Right lobe of liver (tissue), 4 donors: Measurements from ENCODE around the gene AK9.

ENCODE experiments used
- POLR2A ChIP-seq: fragments of 450-650 bp; IDR thresholded peaks from one replicate; pipeline ENCODE4 v1.6.1; 2017; ENCODE audit warnings: antibody characterized with exemption, mild to moderate bottlenecking
- TF ChIP-seq, protein P1 (sequence below), 4 donors: fragments of 200-600 bp in 3 of 4; fragments of 450-650 bp in 1 of 4; IDR thresholded peaks; one replicate each; pipeline versions ENCODE4 v1.5.1 to v1.8.0; 2016 to 2022; ENCODE audit warnings: antibody characterized with exemption in 4 of 4, mild to moderate bottlenecking in 2 of 4
- donor health status: DM: no; HTN: no; CAD: no.
- donor health status: DM: no; HTN: no; CAD: no.
- donor health status: DM: no; HTN: yes; CAD: no.

GRCh38 chr6:109477184-109477583, 213.8 kb downstream of the AK9 start:
- no peak for TF ChIP-seq POLR2A
- TF ChIP-seq, protein P1, sequence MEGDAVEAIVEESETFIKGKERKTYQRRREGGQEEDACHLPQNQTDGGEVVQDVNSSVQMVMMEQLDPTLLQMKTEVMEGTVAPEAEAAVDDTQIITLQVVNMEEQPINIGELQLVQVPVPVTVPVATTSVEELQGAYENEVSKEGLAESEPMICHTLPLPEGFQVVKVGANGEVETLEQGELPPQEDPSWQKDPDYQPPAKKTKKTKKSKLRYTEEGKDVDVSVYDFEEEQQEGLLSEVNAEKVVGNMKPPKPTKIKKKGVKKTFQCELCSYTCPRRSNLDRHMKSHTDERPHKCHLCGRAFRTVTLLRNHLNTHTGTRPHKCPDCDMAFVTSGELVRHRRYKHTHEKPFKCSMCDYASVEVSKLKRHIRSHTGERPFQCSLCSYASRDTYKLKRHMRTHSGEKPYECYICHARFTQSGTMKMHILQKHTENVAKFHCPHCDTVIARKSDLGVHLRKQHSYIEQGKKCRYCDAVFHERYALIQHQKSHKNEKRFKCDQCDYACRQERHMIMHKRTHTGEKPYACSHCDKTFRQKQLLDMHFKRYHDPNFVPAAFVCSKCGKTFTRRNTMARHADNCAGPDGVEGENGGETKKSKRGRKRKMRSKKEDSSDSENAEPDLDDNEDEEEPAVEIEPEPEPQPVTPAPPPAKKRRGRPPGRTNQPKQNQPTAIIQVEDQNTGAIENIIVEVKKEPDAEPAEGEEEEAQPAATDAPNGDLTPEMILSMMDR (IDR thresholded peaks at IDR 0.05): no peak
